ENCODE measurements around the gene CNTNAP4. TPM values are rescaled to one million over a fixed set of nuclear protein-coding genes. Genes with fewer than 3 reads are reported as not detected.

The CNTNAP4 gene
- not detected for total RNA-seq

DNA sequence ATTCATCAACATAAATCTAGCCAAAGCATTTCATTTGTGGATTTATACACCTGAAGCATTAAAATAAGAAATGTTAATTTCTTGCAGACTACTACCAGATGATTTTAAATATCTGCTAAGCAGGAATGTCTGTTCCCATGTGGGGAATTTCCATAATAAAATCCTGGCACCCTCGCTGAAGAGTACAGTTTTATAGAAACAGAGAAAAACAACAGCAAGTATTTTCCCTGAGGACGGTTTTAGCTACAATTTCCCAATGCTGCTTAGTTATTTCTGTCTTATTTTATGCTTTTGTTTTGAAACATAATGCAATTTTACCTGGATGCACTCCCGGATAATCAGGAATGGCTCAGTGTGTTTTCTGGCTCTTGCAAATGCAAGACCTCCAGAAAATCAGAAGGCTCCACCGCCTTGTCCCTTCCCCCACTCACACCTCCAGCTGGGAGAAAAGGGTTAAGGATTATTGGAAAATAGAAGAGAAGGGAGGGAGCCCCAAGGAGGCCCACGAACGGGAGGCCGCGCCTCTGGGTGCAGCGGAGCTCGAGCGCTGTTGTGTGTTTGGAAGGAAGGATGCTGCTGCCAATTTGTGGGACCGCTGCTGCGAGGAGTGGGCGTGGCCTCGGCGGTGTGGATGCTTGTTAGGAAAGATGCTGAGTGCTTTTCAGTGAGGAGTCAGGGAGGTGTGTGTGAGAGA lies at the start of gene CNTNAP4:
CNTNAP4 (plus strand) TSS at position 657 of the 694 bp plus-strand sequence. CDS start 262 bp downstream, outside the sequence.
- H3K4me3 ChIP-seq = no peak within 1 kb of the TSS
- H3K36me3 ChIP-seq (replicated peaks in 1 of 2; ENCODE audit: insufficient read depth in 1 of 2, low read depth in 2 of 2) = no peaks in the 10 kb centered on the region
- no peaks in the 10 kb centered on the region for H3K9me3 ChIP-seq
- H3K27ac ChIP-seq = no peak within 1 kb of the TSS
- H3K4me1 ChIP-seq = no peaks in the 10 kb centered on the region
- ATAC-seq (no peak), DNase-seq (peak in 1 of 4 donors; percentile 6)
- no peak for TF ChIP-seq POLR2A (IDR thresholded peaks at IDR 0.05)
- TF ChIP-seq CTCF (IDR thresholded peaks at IDR 0.05) = no peak
- H3K27me3 ChIP-seq = peaks cover 0 to 3% of the 10 kb centered on the region in 2 donors
- 14 to 15% methylated on average over 16 of the region's 16 CpGs for WGBS, 2 donors
- intact Hi-C loops (cut with DNase I) = no loop called here

DNA sequence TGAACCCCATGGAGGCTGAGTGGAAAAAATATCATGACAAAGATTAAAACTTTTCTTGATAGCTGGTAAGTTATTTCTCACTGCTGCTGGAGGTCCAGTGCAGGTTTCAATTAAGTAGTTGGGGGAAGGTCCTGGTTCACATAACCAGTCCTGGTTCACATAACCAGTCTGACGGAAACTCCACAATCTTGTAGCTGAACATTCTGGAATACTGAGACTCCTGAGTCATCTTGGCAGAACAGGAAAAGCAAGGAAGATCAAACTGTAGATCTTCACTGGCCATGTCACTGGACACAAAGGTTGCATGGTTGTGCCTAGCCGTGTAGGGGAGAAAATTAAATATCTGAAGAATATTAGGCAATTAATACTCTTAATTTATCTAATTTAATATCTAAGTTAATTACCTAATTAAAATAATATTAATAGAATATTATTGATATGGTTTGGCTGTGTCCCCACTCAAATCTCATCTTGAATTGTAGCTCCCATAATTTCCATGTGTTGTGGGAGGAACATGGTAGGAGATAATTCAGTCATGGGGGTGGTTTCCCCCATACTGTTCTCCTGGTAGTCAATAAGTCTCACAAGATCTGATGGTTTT lies 48.6 kb upstream of the CNTNAP4 start:
- no peaks in the 10 kb centered on the region for H3K27me3 ChIP-seq
- DNase-seq = no peak
- no peak for TF ChIP-seq POLR2A (IDR thresholded peaks at IDR 0.05)
- TF ChIP-seq CTCF (IDR thresholded peaks at IDR 0.05) = no peak

GRCh38 chr16:76232704-76233103 lies 44.5 kb upstream of the CNTNAP4 start:
- DNase-seq (no peak), ATAC-seq (no peak)
- no peak for TF ChIP-seq POLR2A (IDR thresholded peaks at IDR 0.05)
- no peak for TF ChIP-seq CTCF (IDR thresholded peaks at IDR 0.05)
- WGBS, 2 donors = 69% methylated on average over 5 of the region's 5 CpGs
- no peaks in the 10 kb centered on the region for H3K36me3 ChIP-seq (replicated peaks in 1 of 2; ENCODE audit: insufficient read depth in 1 of 2, low read depth in 2 of 2)
- intact Hi-C loops (cut with DNase I) = no loop called here
- no peak overlapping the region for H3K4me3 ChIP-seq
- H3K4me1 ChIP-seq = no peaks in the 10 kb centered on the region
- H3K27ac ChIP-seq = no peak overlapping the region
- no peaks in the 10 kb centered on the region for H3K9me3 ChIP-seq
- H3K27me3 ChIP-seq = no peaks in the 10 kb centered on the region

More for the DNA sequence above, 48.6 kb upstream of the CNTNAP4 start:
- no peaks in the 10 kb centered on the region for H3K4me1 ChIP-seq
- ATAC-seq = no peak
- intact Hi-C loops (cut with DNase I) = no loop called here
- no peaks in the 10 kb centered on the region for H3K36me3 ChIP-seq (replicated peaks in 1 of 2; ENCODE audit: insufficient read depth in 1 of 2, low read depth in 2 of 2)
- no peaks in the 10 kb centered on the region for H3K9me3 ChIP-seq
- no peak overlapping the region for H3K4me3 ChIP-seq
- H3K27ac ChIP-seq = no peak overlapping the region
- WGBS, 2 donors = 83 to 88% methylated on average over 2 of the region's 2 CpGs

DNA sequence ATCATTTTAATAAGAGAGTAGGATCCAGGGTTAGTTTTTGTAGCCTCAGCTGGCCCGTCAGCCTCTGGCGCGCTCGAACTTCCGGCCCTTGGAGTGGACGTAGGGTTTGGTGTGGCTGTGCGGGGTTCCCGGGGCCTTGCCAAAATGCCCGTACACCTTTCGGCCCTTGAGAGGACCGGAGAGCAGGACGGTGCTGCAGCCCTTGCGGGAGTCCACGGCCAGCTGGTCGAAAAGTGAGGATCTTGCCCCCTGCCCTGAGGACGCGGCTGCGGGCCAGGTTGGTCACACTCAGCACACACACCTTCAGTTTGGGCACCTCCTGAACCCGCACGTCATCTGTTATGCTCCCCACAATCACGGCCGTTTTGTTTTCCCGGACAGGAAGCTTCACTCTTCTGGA lies 42.2 kb upstream of the CNTNAP4 start:
- no peak overlapping the region for H3K27ac ChIP-seq
- no peak for DNase-seq
- H3K9me3 ChIP-seq = no peaks in the 10 kb centered on the region
- no peaks in the 10 kb centered on the region for H3K36me3 ChIP-seq (replicated peaks in 1 of 2; ENCODE audit: insufficient read depth in 1 of 2, low read depth in 2 of 2)
- intact Hi-C loops (cut with DNase I) = no loop called here
- H3K4me1 ChIP-seq = no peaks in the 10 kb centered on the region
- TF ChIP-seq POLR2A (IDR thresholded peaks at IDR 0.05) (no peak), CTCF (IDR thresholded peaks at IDR 0.05) (no peak)
- H3K27me3 ChIP-seq = no peaks in the 10 kb centered on the region
- H3K4me3 ChIP-seq = no peak overlapping the region
- WGBS, 2 donors = 92 to 94% methylated on average over 23 of the region's 23 CpGs
- no peak for ATAC-seq

GRCh38 chr16:76235426-76235825 lies 41.8 kb upstream of the CNTNAP4 start:
- H3K4me3 ChIP-seq = no peak overlapping the region
- no peaks in the 10 kb centered on the region for H3K36me3 ChIP-seq (replicated peaks in 1 of 2; ENCODE audit: insufficient read depth in 1 of 2, low read depth in 2 of 2)
- no peak for ATAC-seq
- H3K27ac ChIP-seq = no peak overlapping the region
- no peak for TF ChIP-seq CTCF (IDR thresholded peaks at IDR 0.05)
- TF ChIP-seq POLR2A (IDR thresholded peaks at IDR 0.05) = no peak
- no peak for DNase-seq
- WGBS, 2 donors = 90 to 93% methylated on average over 12 of the region's 12 CpGs
- intact Hi-C loops (cut with DNase I) = no loop called here
- no peaks in the 10 kb centered on the region for H3K27me3 ChIP-seq
- no peaks in the 10 kb centered on the region for H3K9me3 ChIP-seq
- no peaks in the 10 kb centered on the region for H3K4me1 ChIP-seq

All from body of pancreas (tissue), 4 donors.